CD1c-positive myeloid dendritic cell (primary cell): ENCODE results near the gene GMDS.

Source experiments
- DNase-seq: peaks from one replicate; pipeline ENCODE4 v3.0.0-alpha.2; 2016; ENCODE audit errors: extremely low spot score

The GMDS gene

DNA sequence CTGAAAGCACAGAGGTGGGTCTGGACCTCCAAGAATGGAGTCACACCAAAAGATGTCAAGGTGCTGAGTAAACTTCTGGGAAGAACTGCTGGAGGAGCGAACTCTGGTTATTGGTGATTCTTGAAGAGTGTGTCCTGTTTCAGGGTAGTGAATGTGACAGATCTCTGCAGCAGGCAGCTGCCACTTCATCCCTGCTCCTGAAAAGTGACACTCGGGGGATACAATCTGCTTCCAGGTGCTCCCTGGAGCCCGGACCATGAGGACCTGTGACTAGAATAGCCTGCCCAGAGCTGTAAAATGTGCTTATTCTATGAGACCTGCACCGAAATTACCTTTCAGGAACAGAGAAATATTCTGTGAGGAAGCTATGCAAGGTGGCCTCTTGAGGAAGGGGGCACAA is 444.6 kb downstream of the GMDS start:
- no peak for DNase-seq

GRCh38 chr6:1798965-1799325 is 446.5 kb downstream of the GMDS start:
- no peak for DNase-seq

- no peak for DNase-seq
Observed at GRCh38 chr6:1798303-1798964, 447.0 kb downstream of the GMDS start.

GRCh38 chr6:1797801-1798200 is 447.6 kb downstream of the GMDS start:
- no peak for DNase-seq

GRCh38 chr6:1796706-1797529 is 448.5 kb downstream of the GMDS start:
- no peak for DNase-seq

DNA sequence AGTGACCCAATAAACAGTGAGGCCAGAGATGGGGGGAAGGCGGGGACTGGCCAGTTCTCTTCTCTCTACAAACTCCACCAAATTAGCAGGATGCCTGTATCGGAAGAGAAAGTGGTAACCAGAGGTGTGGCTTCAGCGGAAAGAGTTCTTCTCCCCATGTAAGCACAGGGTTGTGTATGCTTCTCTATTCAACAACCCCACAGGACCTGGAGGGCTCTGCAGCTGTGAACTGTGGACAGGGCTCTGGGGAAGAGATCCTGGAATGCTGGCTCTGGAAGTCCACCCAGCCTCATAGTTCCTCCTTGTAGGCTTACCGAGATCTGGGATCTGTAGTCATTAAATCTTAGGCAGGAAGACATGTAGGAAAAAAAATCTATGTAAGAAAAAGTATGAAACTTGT is 449.5 kb downstream of the GMDS start:
- no peak for DNase-seq

- no peak for DNase-seq
Observed at GRCh38 chr6:1792989-1793388, 452.4 kb downstream of the GMDS start.

- DNase-seq: no peak
Observed at GRCh38 chr6:1790684-1791083, 454.7 kb downstream of the GMDS start.

GRCh38 chr6:1789092-1789491 is 456.3 kb downstream of the GMDS start:
- DNase-seq: no peak

GRCh38 chr6:1787894-1788293 is 457.5 kb downstream of the GMDS start:
- DNase-seq: no peak

GRCh38 chr6:1786455-1787453 is 458.7 kb downstream of the GMDS start:
- no peak for DNase-seq

DNA sequence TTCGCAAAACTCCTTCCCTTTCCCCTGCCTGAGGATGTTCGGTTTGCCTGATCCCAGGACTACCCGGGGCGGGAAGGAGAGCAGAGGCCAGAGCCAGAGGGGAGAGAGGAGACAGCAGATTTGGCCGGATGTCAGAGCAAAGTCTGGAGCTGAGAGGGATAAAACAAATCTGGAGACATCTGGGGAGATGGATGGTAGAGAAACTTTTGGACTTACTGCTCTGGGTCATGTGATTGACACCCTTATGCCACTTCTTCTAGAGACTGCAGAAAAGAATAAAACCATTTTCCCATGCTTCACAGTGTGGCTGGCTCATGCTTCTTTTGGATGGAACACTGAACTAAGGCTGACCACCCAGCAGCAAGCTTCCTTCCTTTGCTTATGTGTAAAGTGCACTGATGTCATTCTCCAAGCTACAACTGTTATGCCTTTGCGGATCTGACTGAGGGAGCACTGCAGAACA is 461.0 kb downstream of the GMDS start:
- DNase-seq: no peak

DNA sequence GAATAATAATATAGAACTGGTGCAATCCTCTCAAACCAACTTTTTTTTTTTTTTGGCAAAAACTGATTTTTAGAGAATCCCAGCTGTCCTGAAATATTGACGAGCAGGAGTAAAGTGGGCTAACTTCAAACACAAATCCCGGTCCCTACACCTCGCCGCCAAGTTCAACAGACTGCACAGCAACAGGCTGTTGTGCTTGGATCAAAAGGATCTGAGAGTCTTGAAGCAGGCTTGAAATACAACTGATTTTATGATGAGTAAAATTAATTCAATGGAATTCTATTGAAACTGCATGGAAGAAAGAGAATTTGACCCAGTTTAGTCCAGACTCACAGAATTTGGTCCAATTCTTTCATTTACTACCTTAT is 463.6 kb downstream of the GMDS start:
- no peak for DNase-seq

GRCh38 chr6:1781152-1781816 is 464.1 kb downstream of the GMDS start:
- no peak for DNase-seq

GRCh38 chr6:1780251-1780867 is 465.0 kb downstream of the GMDS start:
- no peak for DNase-seq

DNA sequence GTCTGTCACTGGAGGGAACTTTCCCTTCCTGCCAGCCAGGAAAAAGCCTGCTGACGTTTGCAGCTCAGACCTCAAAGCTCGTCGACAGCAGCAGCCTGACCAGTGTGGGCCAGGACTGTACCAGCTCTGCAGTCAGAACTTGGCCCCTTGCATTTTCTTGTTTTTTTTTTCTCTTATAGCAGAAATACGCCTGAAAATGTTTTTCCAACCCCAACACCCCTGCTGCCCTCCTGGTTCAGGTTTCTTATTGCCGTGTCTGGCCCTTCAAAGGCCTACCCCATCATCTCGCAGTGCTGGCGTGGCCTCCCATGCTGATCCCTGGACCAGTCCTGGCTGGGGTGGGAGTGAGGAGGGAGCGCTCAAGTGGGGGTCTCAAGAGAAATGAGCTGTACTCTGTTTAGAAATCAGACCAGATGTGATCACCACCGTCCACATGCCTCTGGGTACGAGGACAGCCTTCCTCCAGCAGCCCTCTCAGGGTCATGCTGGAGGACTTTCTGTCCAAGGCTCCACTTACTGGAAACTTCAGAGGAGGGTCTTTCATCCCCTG is 466.6 kb downstream of the GMDS start:
- DNase-seq: no peak

GRCh38 chr6:1777921-1778685 is 467.3 kb downstream of the GMDS start:
- DNase-seq: no peak

- DNase-seq: no peak
Observed at GRCh38 chr6:1775441-1775840, 470.0 kb downstream of the GMDS start.

GRCh38 chr6:1774226-1774915 is 471.0 kb downstream of the GMDS start:
- DNase-seq: no peak

DNA sequence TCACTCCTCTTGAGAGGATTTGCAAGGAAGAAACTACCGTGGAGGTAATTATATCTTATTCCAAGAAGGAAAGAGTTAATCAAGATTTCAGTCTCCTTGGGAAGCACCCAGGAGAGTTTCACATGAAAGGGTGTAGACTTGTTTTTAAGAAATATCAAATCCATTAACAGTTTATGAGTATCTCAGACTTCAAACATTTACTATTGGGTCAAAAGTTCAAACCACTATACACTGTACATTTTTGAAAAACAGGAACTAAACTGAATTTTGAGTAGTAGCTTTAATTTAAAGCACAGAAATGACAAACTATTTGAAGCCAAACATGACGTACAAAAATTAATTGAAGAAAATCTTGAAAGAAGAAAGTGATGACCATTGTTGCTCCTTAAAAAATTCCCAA is 471.7 kb downstream of the GMDS start:
- DNase-seq: no peak
